Hepatocyte (in vitro differentiated cells): ENCODE data around the gene KCNJ15.

Experiments used
- EZH2 ChIP-seq: fragments of 200-600 bp; sonication (generic); IDR thresholded peaks from 2 replicates; pipeline ENCODE4 v1.6.1; 2016; ENCODE audit warnings: antibody characterized with exemption, mild to moderate bottlenecking, borderline replicate concordance
- TF ChIP-seq, protein P1 (sequence below): fragments of 200-600 bp; sonication (generic); IDR thresholded peaks from 2 replicates; pipeline ENCODE4 v1.5.1; 2016; ENCODE audit warnings: antibody characterized with exemption, mild to moderate bottlenecking; ENCODE audit not compliant: poor library complexity

DNA sequence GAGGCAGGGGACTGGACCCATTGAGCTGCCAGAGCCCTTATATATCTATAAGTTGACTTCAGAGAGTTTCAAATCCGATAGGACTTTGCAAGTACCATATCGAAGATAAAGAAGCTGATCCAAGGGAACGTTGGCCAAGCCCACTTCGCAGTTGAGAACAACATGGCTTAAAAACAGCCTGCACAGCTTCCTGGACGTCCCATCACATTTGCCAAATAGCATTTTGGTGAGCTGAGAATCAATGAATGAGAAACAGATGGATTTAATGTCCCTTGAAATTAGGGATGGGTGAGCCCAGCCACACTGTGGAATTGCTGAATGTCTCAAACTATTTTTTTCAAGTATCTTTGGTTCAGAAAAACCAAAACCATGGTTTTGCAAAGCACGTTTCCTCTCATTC lies 64.8 kb downstream of the KCNJ15 start:
- TF ChIP-seq EZH2, result no peak
- TF ChIP-seq, protein P1, sequence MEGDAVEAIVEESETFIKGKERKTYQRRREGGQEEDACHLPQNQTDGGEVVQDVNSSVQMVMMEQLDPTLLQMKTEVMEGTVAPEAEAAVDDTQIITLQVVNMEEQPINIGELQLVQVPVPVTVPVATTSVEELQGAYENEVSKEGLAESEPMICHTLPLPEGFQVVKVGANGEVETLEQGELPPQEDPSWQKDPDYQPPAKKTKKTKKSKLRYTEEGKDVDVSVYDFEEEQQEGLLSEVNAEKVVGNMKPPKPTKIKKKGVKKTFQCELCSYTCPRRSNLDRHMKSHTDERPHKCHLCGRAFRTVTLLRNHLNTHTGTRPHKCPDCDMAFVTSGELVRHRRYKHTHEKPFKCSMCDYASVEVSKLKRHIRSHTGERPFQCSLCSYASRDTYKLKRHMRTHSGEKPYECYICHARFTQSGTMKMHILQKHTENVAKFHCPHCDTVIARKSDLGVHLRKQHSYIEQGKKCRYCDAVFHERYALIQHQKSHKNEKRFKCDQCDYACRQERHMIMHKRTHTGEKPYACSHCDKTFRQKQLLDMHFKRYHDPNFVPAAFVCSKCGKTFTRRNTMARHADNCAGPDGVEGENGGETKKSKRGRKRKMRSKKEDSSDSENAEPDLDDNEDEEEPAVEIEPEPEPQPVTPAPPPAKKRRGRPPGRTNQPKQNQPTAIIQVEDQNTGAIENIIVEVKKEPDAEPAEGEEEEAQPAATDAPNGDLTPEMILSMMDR, result no peak
